Left cardiac atrium (tissue), 4 donors: Measurements from ENCODE around the gene TCF7L1. TPM values are rescaled to one million over a fixed set of nuclear protein-coding genes. Genes with fewer than 3 reads are reported as not detected.

Source experiments
- ATAC-seq, 2 donors: fragments of 200-7000 bp; cut with Tn5 transposase; one replicate each; pipeline ENCODE4 v1.9.1; 2020; ENCODE audit warnings: mild to moderate bottlenecking in 2 of 2, moderate library complexity in 2 of 2
- DNase-seq: peaks from one replicate; pipeline ENCODE4 v3.0.0-alpha.2; 2020
- intact Hi-C, 2 donors: fragments of 100-400 bp; cut with DNase I; formaldehyde crosslinking; loops; one replicate each; pipeline versions ENCODE4 v1.14.1 to v1.15.1; 2022 to 2023
- long read RNA-seq: library from polyadenylated mRNA; unstranded; transcript quantifications from one replicate; pipeline ENCODE4 v2.0.0, GENCODE V29; 2021
- total RNA-seq, 2 donors: library from RNA; stranded (reverse); fragmentation: NEBNext Ultra II Directional; extraction: Animal tissue kit (Norgen Biotek cat#: 25700); gene quantifications; one replicate each; pipeline ENCODE4 v1.2.1, GENCODE V29; 2021
- donor health status: DM: no; HTN: yes; CAD: no.
- donor health status: DM: no; HTN: yes; CAD: no; lungs with severe emphysema.
- donor health status: DM: yes; HTN: yes; CAD: no.
- donor health status: Dilated cardiomyopathy.

The TCF7L1 gene, protein sequence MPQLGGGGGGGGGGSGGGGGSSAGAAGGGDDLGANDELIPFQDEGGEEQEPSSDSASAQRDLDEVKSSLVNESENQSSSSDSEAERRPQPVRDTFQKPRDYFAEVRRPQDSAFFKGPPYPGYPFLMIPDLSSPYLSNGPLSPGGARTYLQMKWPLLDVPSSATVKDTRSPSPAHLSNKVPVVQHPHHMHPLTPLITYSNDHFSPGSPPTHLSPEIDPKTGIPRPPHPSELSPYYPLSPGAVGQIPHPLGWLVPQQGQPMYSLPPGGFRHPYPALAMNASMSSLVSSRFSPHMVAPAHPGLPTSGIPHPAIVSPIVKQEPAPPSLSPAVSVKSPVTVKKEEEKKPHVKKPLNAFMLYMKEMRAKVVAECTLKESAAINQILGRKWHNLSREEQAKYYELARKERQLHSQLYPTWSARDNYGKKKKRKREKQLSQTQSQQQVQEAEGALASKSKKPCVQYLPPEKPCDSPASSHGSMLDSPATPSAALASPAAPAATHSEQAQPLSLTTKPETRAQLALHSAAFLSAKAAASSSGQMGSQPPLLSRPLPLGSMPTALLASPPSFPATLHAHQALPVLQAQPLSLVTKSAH
- total RNA-seq, result 10 to 100 TPM; 17.1 to 17.3 TPM
- long read RNA-seq, partial matches to known transcripts, result 0 of 2 reads
- long read RNA-seq, other reads (novel, unspliced or antisense), result 2 of 2 reads

GRCh38 chr2:85132834-85133637, at the start of gene TCF7L1:
TSS of gene TCF7L1 (plus strand) at chr2:85133392. CDS start at chr2:85133685, 293 bp downstream.
- DNase-seq (peak; percentile 89), ATAC-seq (peak; percentile 93 to 94)
- intact Hi-C loops, result loop anchor here (1.0 to 2.0 kb wide), 2 partner anchors 110 to 152 kb away; no protein-coding TSS in a partner anchor

GRCh38 chr2:85085563-85085962, 47.6 kb upstream of the TCF7L1 start:
- DNase-seq (no peak), ATAC-seq (no peak)
- intact Hi-C loops, result no loop called here

DNA sequence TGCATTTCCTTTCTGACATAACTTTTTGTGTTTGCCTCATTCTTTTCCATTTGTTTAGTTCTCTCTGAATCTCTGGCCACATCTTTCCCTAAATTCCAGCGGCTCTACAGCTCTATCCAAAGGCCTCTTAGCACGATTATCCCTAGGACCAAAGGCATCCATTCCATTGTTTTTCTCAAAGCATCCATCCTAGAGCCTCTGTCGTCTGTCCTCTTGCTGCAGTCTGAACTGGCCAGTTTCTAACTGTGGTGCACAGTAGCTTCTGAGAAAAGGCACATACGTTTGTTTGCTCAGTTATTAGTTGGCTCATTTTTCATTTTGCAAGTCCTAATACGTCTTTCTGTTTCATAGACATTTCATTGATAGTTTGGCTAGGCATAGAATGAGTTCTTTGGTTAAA, 45.7 kb upstream of the TCF7L1 start:
- ATAC-seq (no peak), DNase-seq (no peak)
- intact Hi-C loops, result no loop called here

DNA sequence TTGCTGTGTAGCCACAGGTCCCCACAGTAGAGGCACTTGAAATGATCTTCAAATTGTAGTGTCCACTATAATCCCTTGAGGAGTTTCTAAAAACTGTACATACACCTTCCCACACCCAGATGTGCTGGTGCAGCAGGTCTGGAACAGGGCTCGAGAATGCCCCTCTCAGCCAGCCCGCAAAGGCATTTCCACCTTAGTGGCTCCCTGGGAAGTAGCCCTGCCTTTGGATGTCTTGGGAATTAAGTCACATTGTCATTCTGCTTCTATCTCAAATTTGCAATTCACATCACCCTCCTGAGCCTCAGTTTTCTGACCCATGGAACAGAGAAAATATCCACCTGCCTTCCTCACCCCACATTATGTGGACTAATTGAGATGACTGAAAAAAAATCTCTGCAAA, 44.3 kb upstream of the TCF7L1 start:
- intact Hi-C loops, result no loop called here
- ATAC-seq (no peak), DNase-seq (no peak)

- no peak for DNase-seq
- intact Hi-C loops, result no loop called here
- no peak for ATAC-seq
These were observed 43.6 kb upstream of the TCF7L1 start for GRCh38 chr2:85089585-85089984.

DNA sequence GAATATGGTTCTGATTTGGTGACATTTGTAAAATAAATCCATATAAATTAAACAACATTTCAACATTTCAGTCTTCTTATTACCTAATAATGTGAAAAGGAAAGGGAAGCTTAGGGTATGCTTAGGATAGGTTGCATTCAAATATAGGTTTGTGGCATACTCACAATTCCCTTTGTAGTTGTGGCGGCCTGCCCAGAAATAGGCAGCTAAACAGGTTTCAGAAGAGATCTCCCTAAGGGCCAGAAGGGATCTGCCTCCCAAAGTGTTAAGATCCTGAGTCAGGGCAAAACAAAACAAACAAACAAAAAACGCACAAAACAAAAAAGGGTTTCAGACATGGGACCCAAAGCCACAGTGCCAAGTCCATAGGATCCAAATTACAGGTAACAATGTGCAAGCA, 41.4 kb upstream of the TCF7L1 start:
- ATAC-seq (no peak), DNase-seq (no peak)
- intact Hi-C loops, result no loop called here

GRCh38 chr2:85095094-85095493, 38.1 kb upstream of the TCF7L1 start:
- no peak for DNase-seq
- ATAC-seq, result no peak
- intact Hi-C loops, result no loop called here

- intact Hi-C loops, result no loop called here
- ATAC-seq (no peak), DNase-seq (no peak)
These were observed 36.6 kb upstream of the TCF7L1 start for GRCh38 chr2:85096616-85097015.

DNA sequence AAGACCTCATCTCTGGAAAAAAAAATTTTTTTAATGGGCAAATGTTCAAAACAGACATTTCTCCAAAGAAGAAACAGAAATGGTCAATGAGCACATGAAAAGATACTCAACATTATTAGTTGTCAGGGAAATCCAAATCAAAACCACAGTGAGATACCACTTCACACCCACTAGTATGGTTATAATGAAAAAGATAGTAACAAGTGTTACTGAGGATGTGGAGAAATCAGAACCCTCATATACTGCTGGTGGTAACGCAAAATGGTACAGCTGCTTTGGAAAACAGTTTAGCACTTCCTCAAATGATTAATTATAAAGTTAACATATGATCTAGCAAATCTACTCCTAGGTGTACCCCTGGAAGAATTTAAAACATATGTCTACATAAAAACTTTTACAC, 29.0 kb upstream of the TCF7L1 start:
- ATAC-seq (no peak), DNase-seq (no peak)
- intact Hi-C loops, result no loop called here

DNA sequence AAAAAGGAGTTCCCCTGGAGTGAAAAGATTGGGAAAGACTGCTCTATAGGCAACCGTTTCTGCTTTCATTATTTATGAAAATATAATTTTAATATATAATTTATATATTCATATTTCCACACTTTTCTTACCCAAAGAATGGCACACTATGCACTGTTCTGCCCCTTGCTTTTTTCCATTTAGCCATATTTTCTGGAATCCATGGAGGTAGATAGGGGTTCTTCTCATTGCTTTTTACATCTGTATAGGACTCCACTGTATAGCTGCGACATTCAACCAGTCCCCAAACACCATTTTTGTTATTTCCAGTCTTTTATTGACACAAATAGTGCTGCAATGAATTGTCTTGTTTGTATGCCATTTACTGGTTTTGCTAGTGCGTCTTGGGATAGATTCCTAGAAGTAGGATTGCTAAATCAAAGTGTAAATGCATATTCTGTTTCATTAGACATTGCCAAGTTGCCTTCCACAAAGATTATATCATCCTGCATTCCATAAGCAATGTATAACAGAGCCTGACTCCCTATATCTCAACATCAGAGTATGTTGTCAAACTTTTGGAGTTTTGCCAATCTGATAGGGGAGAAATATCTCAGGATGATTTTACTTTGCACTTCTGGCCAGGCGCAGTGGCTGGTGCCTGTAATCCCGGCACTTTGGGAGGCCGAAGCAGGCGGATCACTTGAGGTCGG, 26.6 kb upstream of the TCF7L1 start:
- ATAC-seq (no peak), DNase-seq (no peak)
- intact Hi-C loops, result no loop called here

GRCh38 chr2:85110991-85111560, 22.1 kb upstream of the TCF7L1 start:
- ATAC-seq, result no peak
- no peak for DNase-seq
- intact Hi-C loops, result loop anchor here in 1 of 2 donors (10.0 kb wide), 1 partner anchor 46 kb away; no protein-coding TSS in a partner anchor

DNA sequence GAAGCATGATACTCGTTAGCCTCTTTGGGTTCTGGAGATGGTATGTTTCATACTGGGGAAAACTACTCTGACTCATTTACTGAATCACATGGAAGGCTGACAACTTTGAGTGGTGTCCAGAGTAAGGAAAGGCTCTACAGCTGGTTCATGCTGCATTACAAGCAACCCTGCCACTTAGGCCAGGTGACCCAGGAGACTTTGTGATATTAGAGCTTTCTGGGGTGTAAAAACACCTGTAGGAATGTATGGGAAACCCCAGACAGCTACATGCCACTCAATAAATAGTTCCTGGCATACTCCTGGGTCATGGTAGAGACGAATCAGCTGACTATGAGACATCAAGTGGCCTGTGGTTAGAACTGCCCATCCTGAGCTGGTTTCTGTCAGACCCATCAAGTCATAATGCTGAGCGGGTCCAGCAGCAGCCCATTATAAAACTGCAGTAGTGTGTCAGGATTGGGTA, 21.3 kb upstream of the TCF7L1 start:
- DNase-seq (no peak), ATAC-seq (no peak)
- intact Hi-C loops, result loop anchor here in 1 of 2 donors (10.0 kb wide), 1 partner anchor 47 kb away; no protein-coding TSS in a partner anchor

GRCh38 chr2:85112906-85113625, 20.1 kb upstream of the TCF7L1 start:
- DNase-seq (no peak), ATAC-seq (no peak)
- intact Hi-C loops, result loop anchor here in 1 of 2 donors (10.0 kb wide), 1 partner anchor 48 kb away; no protein-coding TSS in a partner anchor

GRCh38 chr2:85114586-85115330, 18.4 kb upstream of the TCF7L1 start:
- intact Hi-C loops, result loop anchor here in 1 of 2 donors (10.0 kb wide), 1 partner anchor 50 kb away; no protein-coding TSS in a partner anchor
- DNase-seq (no peak), ATAC-seq (no peak)

GRCh38 chr2:85116207-85116606, 17.0 kb upstream of the TCF7L1 start:
- intact Hi-C loops, result loop anchor here in 1 of 2 donors (10.0 kb wide), 1 partner anchor 51 kb away; no protein-coding TSS in a partner anchor

GRCh38 chr2:85119900-85120299, 13.3 kb upstream of the TCF7L1 start:
- no peak for ATAC-seq
- intact Hi-C loops, result loop anchor here in 1 of 2 donors (10.0 kb wide), 1 partner anchor 55 kb away; no protein-coding TSS in a partner anchor

More at GRCh38 chr2:85116207-85116606, 17.0 kb upstream of the TCF7L1 start:
- DNase-seq (no peak), ATAC-seq (no peak)

DNA sequence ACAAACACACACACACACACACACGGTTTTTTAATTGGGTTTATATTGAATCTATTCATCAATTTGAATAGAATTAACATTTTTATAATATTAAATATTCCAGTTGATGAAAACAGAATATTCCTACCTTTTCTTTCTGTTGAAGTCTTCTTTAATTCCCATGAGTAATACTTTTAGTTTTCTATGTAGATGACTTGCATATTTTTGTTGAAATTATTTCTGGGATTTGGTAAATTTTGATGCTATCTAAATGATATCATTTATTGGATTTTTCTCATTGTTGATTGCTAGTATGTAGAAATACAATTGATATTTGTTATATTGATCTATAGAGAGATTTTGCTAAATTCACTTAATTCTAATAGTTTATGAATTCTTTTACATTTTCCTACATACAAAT, 12.8 kb upstream of the TCF7L1 start:
- ATAC-seq (no peak), DNase-seq (no peak)
- intact Hi-C loops, result no loop called here

More at GRCh38 chr2:85119900-85120299, 13.3 kb upstream of the TCF7L1 start:
- no peak for DNase-seq
